HG03103 (cell line): ENCODE results near the gene SPIRE2.

Source experiments
- ATAC-seq: cut with Tn5 transposase; IDR thresholded peaks from one replicate; pipeline ENCODE4 v1.9.1; 2021; ENCODE audit warnings: low read depth; ENCODE audit not compliant: unreplicated experiment

SPIRE2 gene

GRCh38 chr16:89893642-89894548, 65.6 kb downstream of the SPIRE2 start:
- ATAC-seq: no peak

- ATAC-seq: no peak
Measured at GRCh38 chr16:89895482-89896250, 67.4 kb downstream of the SPIRE2 start.

GRCh38 chr16:89897204-89897603, 68.9 kb downstream of the SPIRE2 start:
- no peak for ATAC-seq

- no peak for ATAC-seq
Measured at GRCh38 chr16:89898201-89898967, 70.1 kb downstream of the SPIRE2 start.

GRCh38 chr16:89899879-89900481, 71.7 kb downstream of the SPIRE2 start:
- ATAC-seq: no peak

- no peak for ATAC-seq
Measured at GRCh38 chr16:89900885-89901284, 72.6 kb downstream of the SPIRE2 start.

- ATAC-seq: no peak
Measured at GRCh38 chr16:89902980-89903379, 74.7 kb downstream of the SPIRE2 start.

GRCh38 chr16:89903908-89904515, 75.7 kb downstream of the SPIRE2 start:
- ATAC-seq: no peak

GRCh38 chr16:89904606-89905510, 76.6 kb downstream of the SPIRE2 start:
- ATAC-seq: no peak

GRCh38 chr16:89905511-89906139, 77.3 kb downstream of the SPIRE2 start:
- ATAC-seq: no peak

- no peak for ATAC-seq
Measured at GRCh38 chr16:89906140-89907025, 78.1 kb downstream of the SPIRE2 start.

- no peak for ATAC-seq
Measured at GRCh38 chr16:89907055-89907814, 79.0 kb downstream of the SPIRE2 start.

- no peak for ATAC-seq
Measured at GRCh38 chr16:89908236-89908635, 80.0 kb downstream of the SPIRE2 start.

GRCh38 chr16:89909777-89910716, 81.8 kb downstream of the SPIRE2 start:
- ATAC-seq: no peak

GRCh38 chr16:89910717-89911354, 82.6 kb downstream of the SPIRE2 start:
- ATAC-seq: no peak
